Erythroblast (primary cell): ENCODE results near the gene TCL1B.

Experiments
- GATA1 ChIP-seq: IDR thresholded peaks from 2 replicates; pipeline ENCODE4 v1.6.1; 2011; ENCODE audit warnings: low read depth, mild to moderate bottlenecking, control low read depth, low read length, moderate library complexity
- POLR2A ChIP-seq: IDR thresholded peaks from 2 replicates; pipeline ENCODE4 v1.6.1; 2011; ENCODE audit warnings: mild to moderate bottlenecking, low read length

- TF ChIP-seq POLR2A (no peak), GATA1 (no peak)
Observed at GRCh38 chr14:95695913-95696312, 9.7 kb downstream of the TCL1B start.
